GM21737 (cell line): ENCODE measurements around the gene DACT3.

Source experiments
- ATAC-seq: cut with Tn5 transposase; IDR thresholded peaks from one replicate; pipeline ENCODE4 v1.9.1; 2021; ENCODE audit warnings: mild to moderate bottlenecking, moderate library complexity; ENCODE audit not compliant: unreplicated experiment

Gene DACT3

DNA sequence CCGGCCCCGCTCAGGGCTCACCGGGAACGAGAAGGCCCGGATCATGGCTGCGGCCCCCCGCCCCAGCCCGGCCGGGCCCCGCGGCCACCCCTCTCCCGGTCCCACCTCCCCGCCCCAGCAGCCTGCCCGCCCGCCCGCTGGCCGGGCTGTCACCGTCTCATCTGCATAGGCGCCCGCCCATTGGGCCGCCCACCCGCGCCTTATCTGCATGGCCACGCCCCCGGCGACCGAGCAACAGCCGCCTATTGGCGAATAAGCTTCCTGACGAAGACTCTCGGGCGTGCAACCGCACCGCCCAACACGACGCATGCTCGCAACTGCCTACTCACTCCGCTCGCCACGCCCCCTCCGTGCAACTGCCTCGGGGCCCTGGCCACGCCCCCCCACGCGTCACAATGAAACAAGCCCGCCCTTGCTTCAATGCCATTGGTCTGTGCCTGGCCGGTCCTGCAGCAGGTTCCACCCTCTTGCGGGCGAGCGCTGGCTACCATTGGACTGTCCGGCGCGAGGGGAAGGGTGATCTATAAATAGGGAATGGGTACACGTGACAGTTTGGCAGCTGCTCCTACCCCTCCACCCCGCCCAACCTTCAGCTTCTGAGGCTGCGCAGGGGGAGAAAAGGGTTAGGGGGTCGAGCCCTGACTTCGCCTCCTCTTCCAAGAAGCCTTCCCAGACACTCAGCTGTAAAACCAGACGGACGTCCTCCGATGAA lies at the start of gene DACT3:
Gene DACT3 (minus strand): TSS at position 163 of the 712 bp plus-strand sequence. CDS start 118 bp downstream, at position 45.
- peak; percentile 86 for ATAC-seq

DNA sequence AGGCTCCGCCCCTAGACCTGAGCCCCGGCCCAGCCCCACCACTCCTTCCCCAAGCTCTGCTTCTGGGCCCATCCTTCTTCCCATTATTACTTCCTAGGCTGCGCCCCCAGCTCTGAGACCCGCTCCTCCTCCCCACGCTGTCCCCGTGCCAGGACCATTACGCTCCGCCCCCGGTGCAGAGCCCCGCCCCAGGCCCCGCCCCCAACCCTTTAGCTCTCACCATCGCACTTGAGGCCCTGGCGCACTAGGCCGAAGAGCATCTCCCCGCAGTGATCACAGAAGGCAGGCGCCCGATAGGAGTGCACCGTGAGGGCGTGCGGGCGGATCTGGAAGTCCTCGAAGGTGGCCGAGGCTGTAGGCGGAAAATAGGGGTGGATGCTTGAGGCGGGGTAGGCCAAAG lies 49.7 kb upstream of the DACT3 start:
- no peak for ATAC-seq

DNA sequence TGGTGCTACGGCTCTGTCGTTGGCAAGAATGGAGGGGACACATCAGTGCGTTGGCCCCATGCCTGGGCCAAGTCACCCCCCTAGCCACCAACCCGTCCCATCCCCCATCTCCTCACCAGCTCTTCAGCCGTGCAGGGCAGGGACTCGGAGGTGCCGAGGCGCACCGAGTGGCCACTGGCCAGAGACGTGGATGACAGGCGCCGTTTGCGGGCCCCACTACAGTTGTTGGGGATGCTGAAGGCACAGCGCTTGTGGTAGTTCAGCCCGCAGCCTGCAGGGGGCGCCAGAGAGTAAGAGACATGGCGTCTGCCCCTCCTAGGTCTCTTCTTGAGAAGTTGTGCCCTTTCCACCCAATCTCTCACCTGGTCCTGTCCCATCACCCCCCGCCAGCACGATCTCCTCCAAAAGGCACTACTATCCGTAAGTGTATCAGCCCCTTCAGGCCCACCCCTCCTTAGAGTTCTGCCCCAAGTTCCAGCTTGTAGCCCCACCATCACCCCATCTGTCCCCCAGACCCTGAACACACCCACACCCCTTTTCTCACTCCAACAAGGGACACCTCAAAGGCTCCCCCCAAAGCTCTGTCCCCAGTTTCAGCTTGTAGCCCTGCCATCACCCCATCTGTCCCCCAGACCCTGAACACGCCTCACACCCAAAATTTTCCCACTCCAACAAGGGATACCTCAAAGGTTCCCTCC lies 43.5 kb upstream of the DACT3 start:
- no peak for ATAC-seq

DNA sequence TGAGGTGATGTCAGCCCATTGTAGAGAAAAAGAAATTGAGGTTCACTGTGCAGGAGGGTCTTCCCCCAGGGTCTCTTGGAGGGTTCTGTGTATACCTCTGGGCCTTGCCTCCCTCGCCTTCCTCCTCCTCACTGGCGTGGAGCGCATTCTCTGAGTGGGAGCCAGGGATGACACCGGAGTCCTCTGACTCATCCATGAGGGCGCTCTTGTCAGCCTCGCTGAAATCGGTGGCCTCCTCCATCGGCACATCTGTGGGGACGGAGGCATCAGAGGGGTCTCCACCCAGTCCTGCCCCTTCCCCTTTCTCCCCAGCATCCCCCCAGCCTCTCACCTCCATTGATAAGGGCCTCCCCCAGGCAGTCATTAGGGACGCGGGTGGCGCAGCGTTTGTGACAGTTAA lies 39.7 kb upstream of the DACT3 start:
- ATAC-seq, result no peak

DNA sequence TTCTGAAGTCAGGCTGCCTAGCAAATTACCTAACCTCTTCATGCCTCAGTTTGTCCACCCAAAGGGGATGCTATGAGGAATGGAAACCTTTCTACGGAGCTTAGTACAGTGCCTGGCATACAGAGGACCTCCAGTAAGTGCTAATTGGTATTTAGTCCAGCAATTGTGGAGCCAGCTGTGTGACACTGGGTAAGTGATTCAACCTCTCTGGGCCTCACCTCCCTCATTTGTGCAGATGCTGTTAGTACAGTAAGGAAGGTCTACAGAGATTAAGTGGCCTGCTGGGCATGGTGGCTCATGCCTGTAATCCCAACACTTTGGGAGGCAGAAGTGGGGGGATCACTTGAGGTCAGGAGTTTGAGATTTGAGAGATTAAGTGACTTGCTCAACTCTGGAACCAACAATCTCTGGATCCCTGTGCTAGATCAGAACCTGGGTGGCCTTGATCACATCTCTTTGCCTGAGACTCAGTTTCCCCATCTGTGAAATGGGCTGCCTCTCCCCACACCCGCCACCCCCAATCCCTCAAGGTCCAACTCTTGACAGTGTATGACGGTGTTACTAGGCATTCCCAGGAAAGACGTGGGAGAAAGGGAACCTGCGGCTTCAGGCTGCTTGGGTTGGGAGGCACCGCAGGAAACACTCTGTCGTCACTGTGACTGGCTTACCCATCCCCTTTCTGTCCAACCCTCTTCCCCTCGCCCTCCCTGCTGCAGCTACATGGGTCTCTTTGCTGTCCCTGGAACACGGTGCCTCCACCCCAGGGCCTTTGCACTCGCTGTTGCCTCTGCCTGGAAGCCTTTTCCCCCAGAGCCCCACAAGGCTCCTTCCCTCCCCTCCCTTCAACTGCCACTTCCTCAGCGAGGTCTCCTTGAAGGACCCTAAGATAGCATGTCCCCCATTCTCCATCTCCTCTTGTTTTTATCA lies 37.7 kb upstream of the DACT3 start:
- no peak for ATAC-seq

- ATAC-seq, result no peak
These were observed 36.4 kb upstream of the DACT3 start for GRCh38 chr19:46697204-46697960.

- ATAC-seq, result no peak
These were observed 35.9 kb upstream of the DACT3 start for GRCh38 chr19:46696866-46697203.

GRCh38 chr19:46696052-46696451 lies 35.1 kb upstream of the DACT3 start:
- ATAC-seq, result no peak

GRCh38 chr19:46693760-46694159 lies 32.8 kb upstream of the DACT3 start:
- no peak for ATAC-seq

- ATAC-seq, result no peak
These were observed 32.1 kb upstream of the DACT3 start for GRCh38 chr19:46692918-46693722.

GRCh38 chr19:46691948-46692347 lies 31.0 kb upstream of the DACT3 start:
- ATAC-seq, result no peak

GRCh38 chr19:46691104-46691503 lies 30.1 kb upstream of the DACT3 start:
- no peak for ATAC-seq

- no peak for ATAC-seq
These were observed 28.4 kb upstream of the DACT3 start for GRCh38 chr19:46689358-46689757.

DNA sequence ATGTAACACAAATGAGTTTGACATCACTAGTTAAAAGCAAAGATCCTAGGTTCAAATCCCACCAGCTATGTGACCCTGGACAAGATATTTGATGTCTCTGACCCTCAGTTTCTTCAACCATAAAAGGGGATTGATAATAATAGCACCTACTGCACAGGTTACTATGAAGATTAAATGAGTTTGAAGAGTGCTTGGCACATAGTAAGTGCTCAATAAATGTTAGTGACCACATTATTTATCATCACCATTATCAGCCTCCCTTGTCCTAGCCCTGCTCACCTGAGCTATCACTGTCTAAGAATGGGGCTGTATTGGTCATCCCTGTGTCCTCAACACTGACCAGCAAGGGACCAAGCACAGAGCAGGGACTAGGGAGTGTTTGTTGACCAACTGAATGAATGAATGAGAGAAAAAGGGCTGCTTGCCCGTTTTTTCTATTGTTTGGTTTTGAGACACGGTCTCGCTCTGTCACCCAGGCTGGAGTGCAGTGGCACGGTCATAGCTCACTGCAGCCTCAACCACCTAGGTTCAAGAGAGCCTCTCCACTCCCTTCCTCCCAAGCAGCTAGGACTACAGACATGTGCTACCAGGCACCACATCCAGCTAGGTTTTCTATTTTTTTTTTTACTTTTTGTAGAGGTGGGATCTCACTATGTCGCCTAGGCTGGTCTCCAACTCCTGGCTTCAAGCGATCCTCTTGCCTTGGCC lies 26.6 kb upstream of the DACT3 start:
- ATAC-seq, result no peak

DNA sequence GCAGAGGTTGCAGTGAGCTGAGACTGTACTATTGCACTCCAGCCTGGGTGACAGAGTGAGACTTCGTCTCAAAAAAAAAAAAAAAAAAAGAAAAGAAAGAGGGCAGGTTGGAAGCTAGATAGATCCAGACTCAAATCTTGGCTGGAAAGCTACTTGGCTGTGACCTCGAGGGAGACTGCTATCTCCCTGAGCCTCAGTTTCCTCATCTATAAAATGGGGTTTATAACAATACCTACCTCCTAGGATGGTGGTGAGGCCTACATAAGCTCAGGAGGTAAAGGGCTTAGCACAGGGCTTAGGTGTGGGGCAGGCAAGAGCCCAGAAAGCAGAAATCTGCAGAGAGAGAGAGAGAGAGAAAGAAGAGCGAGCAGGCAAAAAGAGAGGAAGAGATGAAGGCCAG lies 24.2 kb upstream of the DACT3 start:
- no peak for ATAC-seq

DNA sequence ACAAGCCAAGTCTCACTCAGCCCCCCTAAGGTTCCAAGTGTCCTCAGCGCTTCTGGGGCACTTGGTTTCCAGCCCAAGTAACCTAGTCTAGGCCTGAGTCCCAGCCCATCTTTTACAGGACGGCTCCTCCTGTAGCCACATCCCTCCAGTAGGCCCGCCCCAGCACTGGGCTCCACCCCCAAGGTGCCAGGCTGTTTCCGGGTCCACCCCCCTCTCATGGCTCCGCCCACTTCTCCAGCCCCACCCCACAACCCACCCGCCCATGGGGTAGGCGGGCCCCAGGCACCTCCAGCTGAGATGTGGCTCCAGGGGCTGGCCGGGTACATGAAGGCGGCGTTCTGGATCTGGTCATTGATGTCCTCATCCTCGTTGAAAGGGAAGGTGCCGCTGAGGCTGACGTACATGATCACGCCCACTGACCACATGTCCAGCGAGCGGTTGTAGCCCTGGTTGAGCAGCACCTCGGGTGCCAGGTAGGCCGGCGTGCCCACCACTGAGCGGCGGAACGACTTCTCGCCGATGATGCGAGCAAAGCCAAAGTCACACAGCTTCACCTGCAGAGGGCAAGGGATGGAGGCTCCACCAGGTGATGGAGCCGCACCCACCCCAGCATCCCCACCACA lies 17.2 kb upstream of the DACT3 start:
- no peak for ATAC-seq

GRCh38 chr19:46674416-46675178 lies 13.6 kb upstream of the DACT3 start:
- ATAC-seq, result no peak

DNA sequence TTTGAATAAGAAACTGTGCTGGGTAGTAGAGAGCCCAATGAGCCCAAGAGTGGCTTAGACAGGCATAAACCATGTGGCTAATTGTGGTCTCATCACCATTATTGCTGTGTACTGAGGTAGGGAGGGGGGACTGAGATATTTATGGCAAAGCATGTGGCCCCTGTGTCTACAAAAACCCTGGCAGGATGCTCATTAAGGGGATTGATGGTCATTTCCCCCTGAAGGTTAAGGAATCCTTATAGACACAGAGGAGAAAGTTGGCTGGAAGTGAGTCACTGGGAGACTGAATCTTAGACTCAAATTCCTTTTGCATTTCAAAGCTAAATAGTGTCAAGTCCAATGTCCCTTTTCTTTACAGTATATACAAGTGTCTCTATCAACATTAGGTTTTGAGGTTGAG lies 9.8 kb upstream of the DACT3 start:
- ATAC-seq, result no peak
